A673 (cell line): ENCODE data around the gene MARCHF2. TPM values are rescaled to one million over a fixed set of nuclear protein-coding genes. Genes with fewer than 3 reads are reported as not detected.
"Not testable (repeated sequence)": the region's sequence is repeated elsewhere in the genome, so short reads cannot be mapped to it uniquely, and the experiment has no call there.

Experiments used
- BruUV-seq: library from RNA; stranded (reverse); fragments of 400-500 nt; replicated peaks from 2 replicates; lab custom pipeline; 2021; lab: Mats Ljungman, UMichigan
- CTCF ChIA-PET: fragments of 300-600 bp; sonication (Branson Sonifier 250); formaldehyde crosslinking; loops from one replicate; lab custom pipeline; 2022; ENCODE audit warnings: antibody characterized with exemption; lab: Charles Lee
- POLR2A ChIA-PET: fragments of 300-600 bp; sonication (Branson Sonifier 250); formaldehyde crosslinking; loops from one replicate; lab custom pipeline; 2022; ENCODE audit warnings: antibody characterized with exemption; ENCODE audit not compliant: low non-redundant PET; lab: Charles Lee
- DNase-seq: peaks from one replicate; pipeline ENCODE4 v3.0.0-alpha.2; 2015; ENCODE audit warnings: low spot score
- H3K27ac ChIP-seq: fragments of 200-600 bp; sonication (generic); 2 replicates; pipeline ENCODE4 v1.5.1; 2016; ENCODE audit warnings: mixed run types, low read depth, mild to moderate bottlenecking, mixed read lengths, antibody characterized with exemption, low read length; ENCODE audit not compliant: poor library complexity, severe bottlenecking
- H3K27me3 ChIP-seq: fragments of 200-600 bp; sonication (generic); replicated peaks from 2 replicates; pipeline ENCODE4 v1.6.1; 2017; ENCODE audit warnings: mixed run types, low read depth, mild to moderate bottlenecking, mixed read lengths, antibody characterized with exemption, low read length; ENCODE audit not compliant: insufficient read depth, poor library complexity
- H3K36me3 ChIP-seq: fragments of 200-600 bp; sonication (generic); 2 replicates; pipeline ENCODE4 v1.6.1; 2016; ENCODE audit warnings: mixed run types, mild to moderate bottlenecking, mixed read lengths, antibody characterized with exemption, low read length; ENCODE audit not compliant: insufficient read depth, poor library complexity, severe bottlenecking
- H3K4me1 ChIP-seq: fragments of 200-600 bp; sonication (generic); 2 replicates; pipeline ENCODE4 v1.6.1; 2017; ENCODE audit warnings: mixed run types, mild to moderate bottlenecking, mixed read lengths, antibody characterized with exemption, low read length; ENCODE audit not compliant: insufficient read depth, poor library complexity, severe bottlenecking
- H3K4me3 ChIP-seq: fragments of 200-600 bp; sonication (generic); 2 replicates; pipeline ENCODE4 v1.5.1; 2016; ENCODE audit warnings: low read depth, mixed run types, mild to moderate bottlenecking, mixed read lengths, low read length; ENCODE audit not compliant: poor library complexity, severe bottlenecking
- H3K9me3 ChIP-seq: fragments of 200-600 bp; sonication (generic); 2 replicates; pipeline ENCODE4 v1.6.1; 2016; ENCODE audit warnings: mixed run types, low read depth, mild to moderate bottlenecking, mixed read lengths, antibody characterized with exemption, low read length; ENCODE audit not compliant: poor library complexity, severe bottlenecking
- EZH2 ChIP-seq: fragments of 200-600 bp; sonication (generic); IDR thresholded peaks from 2 replicates; pipeline ENCODE4 v1.6.1; 2017; ENCODE audit warnings: borderline replicate concordance, low read depth, mild to moderate bottlenecking, mixed read lengths, antibody characterized with exemption, low read length; ENCODE audit not compliant: poor library complexity, severe bottlenecking
- intact Hi-C: fragments of 100-400 bp; cut with micrococcal nuclease; formaldehyde crosslinking; loops from one replicate; pipeline ENCODE4 v1.10.0; 2022; ENCODE audit not compliant: unreplicated experiment
- total RNA-seq: library from RNA; stranded (reverse); gene quantifications from 2 replicates; pipeline ENCODE4 v1.2.3, GENCODE V29; 2021
- TF ChIP-seq, protein P1 (sequence below): fragments of 300-800, 200-600 bp; sonication (generic); conservative IDR thresholded peaks from 2 replicates; pipeline ENCODE4 v1.5.1; 2017; ENCODE audit warnings: low read depth, mild to moderate bottlenecking, antibody characterized with exemption, low read length, moderate library complexity, mixed read lengths

MARCHF2 gene
- total RNA-seq, 1 experiment from 2014 or later = 8.8 TPM

DNA sequence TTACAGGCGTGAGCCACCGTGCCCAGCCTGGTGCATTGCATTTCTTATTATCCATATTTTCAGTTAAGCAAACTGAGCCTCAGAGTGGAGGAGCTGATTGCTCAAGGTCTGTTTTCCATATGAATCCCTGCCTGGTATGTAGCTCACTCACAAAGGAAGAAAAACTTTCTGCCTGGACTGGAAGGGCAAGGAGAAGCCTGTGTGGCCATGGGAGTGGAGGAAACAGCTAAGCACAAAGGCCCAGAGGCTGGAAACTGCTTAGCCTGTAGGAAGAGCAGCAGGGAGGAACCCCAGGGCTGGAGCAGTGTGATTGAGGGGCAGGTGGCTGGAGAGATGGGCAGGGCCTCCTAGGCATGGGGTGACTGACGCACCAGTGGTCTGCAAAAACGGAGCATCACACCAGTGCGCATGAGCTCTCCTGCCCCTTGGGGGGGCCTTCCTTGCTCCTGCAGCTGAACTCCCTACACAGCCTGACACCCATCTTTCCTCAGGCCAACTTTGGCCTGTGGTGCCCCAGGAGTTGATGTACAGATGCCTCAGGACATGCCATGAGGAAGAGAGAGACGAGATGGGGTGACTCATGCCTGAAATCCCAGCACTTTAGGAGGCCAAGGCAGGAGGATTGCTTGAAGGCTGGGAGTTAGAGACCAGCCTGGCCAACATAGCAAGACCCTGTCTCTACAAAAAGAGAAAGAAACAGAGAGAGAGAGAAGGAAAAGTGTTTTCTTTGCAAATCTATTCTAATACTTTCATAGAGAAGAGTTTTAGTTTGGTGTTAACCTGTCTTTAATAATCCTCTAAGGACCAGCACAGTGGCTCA is 28.8 kb downstream of the MARCHF2 start:
- BruUV-seq = no TSS peak
- POLR2A ChIA-PET = no interaction called here
- Histone ChIP-seq H3K9me3 (no peaks in the 10 kb centered on the region), H3K36me3 (peaks cover 12% of the 10 kb centered on the region), H3K4me3 (no peak overlapping the region), H3K27ac (no peak overlapping the region), H3K27me3 (no peaks in the 10 kb centered on the region), H3K4me1 (peaks cover 9% of the 10 kb centered on the region)
- DNase-seq = no peak
- CTCF ChIA-PET = interaction anchor here (1.8 kb wide), 1 partner anchor 29 kb away, joined by 5 read pairs; the partner anchor contains the start of gene MARCHF2
- TF ChIP-seq, protein P1, sequence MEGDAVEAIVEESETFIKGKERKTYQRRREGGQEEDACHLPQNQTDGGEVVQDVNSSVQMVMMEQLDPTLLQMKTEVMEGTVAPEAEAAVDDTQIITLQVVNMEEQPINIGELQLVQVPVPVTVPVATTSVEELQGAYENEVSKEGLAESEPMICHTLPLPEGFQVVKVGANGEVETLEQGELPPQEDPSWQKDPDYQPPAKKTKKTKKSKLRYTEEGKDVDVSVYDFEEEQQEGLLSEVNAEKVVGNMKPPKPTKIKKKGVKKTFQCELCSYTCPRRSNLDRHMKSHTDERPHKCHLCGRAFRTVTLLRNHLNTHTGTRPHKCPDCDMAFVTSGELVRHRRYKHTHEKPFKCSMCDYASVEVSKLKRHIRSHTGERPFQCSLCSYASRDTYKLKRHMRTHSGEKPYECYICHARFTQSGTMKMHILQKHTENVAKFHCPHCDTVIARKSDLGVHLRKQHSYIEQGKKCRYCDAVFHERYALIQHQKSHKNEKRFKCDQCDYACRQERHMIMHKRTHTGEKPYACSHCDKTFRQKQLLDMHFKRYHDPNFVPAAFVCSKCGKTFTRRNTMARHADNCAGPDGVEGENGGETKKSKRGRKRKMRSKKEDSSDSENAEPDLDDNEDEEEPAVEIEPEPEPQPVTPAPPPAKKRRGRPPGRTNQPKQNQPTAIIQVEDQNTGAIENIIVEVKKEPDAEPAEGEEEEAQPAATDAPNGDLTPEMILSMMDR = no peak
- no peak for TF ChIP-seq EZH2
- intact Hi-C loops = no loop called here

DNA sequence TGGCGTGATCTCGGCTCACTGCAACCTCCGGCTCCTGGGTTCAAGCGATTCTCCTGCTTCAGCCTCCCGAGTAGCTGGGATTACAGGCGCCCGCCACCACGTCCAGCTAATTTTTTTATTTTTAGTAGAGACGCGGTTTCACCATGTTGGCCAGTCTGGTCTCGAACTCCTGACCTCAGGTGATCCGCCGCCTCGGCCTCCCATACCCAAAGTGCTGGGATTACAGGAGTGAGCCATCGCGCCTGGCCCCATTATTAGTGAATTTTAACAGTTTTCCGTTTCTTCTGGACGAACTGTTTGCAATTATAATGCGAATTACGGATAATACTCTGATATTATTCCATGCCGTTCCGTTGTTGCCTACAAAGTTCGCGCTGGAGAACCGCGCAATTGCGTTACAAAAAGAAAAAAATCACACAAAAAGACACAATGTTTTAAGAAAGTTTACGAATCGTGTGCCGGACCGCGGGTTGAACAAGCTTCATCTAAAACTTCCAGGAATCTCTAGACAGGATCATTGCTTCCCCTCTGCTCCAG is 31.1 kb downstream of the MARCHF2 start:
- intact Hi-C loops, H3K9me3 ChIP-seq, H3K27me3 ChIP-seq, DNase-seq: not testable (repeated sequence)
- peak overlapping the region; percentile 95 for H3K4me3 ChIP-seq
- peak overlapping the region; percentile 99 for H3K27ac ChIP-seq
- BruUV-seq = TSS peak; percentile 69
- ChIA-PET CTCF (interaction anchor here (0.6 to 1.2 kb wide), 3 partner anchors 31 to 135 kb away, joined by 3 to 12 read pairs (median 4); partner anchors contain the start of gene MARCHF2), POLR2A (interaction anchor here (0.6 to 0.7 kb wide), 4 partner anchors 71 to 162 kb away, joined by 3 to 4 read pairs (median 4); no protein-coding TSS in a partner anchor)
- H3K4me1 ChIP-seq = peaks cover 23% of the 10 kb centered on the region
- H3K36me3 ChIP-seq = peaks cover 22% of the 10 kb centered on the region

DNA sequence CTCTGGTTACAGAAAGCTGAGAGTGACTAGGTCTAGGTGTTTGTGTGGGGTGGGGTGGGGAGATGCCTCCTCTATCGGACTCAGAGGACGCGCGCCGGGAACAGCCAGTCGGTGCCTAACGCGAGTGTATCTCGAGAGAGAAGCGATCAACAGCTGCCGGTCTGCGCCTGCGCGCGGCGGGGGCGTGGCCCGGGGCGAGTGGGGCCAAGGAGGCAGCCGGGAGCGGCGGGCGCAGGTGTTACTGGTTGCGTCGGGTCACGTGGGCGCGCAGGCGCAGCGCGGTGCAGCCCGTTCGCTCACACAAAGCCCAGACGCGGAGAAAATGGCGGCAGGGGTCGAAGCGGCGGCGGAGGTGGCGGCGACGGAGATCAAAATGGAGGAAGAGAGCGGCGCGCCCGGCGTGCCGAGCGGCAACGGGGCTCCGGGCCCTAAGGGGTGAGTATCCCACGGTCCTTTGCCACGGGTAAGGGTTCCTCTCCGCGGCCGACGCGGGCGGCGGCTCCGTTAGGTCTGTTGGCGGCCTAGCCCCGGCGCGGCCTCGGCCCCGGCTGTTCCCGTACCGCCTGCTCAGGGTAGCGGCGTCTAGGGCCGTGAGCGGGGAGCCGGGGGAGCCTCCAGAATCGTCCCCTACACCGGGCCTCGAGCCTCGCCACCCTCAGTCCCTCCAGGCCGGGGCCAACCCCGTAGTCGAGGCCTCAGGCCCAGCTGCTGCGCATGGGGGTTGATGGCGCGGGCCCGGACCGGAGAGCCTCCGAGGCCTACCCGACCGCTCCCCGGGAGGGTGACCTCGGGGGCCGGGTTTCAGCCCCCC is 31.8 kb downstream of the MARCHF2 start, which contains the start of gene HNRNPM:
Gene HNRNPM, plus strand, starts transcription at position 299 of the 811 bp plus-strand sequence. Its CDS starts 24 bp downstream, at position 323.
- Histone ChIP-seq H3K27ac (peak within 1 kb of the TSS; percentile 99), H3K9me3 (no peaks in the 10 kb centered on the region), H3K36me3 (peaks cover 22% of the 10 kb centered on the region), H3K27me3 (no peaks in the 10 kb centered on the region), H3K4me3 (peak within 1 kb of the TSS; percentile 95), H3K4me1 (peaks cover 23% of the 10 kb centered on the region)
- DNase-seq = peak; percentile 99
- ChIA-PET POLR2A (interaction anchor here (0.6 to 0.7 kb wide), 4 partner anchors 70 to 161 kb away, joined by 3 to 4 read pairs (median 4); no protein-coding TSS in a partner anchor), CTCF (interaction anchor here (0.6 to 1.2 kb wide), 3 partner anchors 32 to 134 kb away, joined by 3 to 12 read pairs (median 4); partner anchors contain the start of gene MARCHF2)
- intact Hi-C loops = no loop called here
- BruUV-seq = no TSS peak
- TF ChIP-seq, protein P1 = no peak
